ENCODE data around the gene RBM4.
A peak's percentile ranks its signal among the peaks of the same experiment; 100 is the strongest.
"Not testable (repeated sequence)": the region's sequence is repeated elsewhere in the genome, so short reads cannot be mapped to it uniquely, and the experiment has no call there.

The RBM4 gene

DNA sequence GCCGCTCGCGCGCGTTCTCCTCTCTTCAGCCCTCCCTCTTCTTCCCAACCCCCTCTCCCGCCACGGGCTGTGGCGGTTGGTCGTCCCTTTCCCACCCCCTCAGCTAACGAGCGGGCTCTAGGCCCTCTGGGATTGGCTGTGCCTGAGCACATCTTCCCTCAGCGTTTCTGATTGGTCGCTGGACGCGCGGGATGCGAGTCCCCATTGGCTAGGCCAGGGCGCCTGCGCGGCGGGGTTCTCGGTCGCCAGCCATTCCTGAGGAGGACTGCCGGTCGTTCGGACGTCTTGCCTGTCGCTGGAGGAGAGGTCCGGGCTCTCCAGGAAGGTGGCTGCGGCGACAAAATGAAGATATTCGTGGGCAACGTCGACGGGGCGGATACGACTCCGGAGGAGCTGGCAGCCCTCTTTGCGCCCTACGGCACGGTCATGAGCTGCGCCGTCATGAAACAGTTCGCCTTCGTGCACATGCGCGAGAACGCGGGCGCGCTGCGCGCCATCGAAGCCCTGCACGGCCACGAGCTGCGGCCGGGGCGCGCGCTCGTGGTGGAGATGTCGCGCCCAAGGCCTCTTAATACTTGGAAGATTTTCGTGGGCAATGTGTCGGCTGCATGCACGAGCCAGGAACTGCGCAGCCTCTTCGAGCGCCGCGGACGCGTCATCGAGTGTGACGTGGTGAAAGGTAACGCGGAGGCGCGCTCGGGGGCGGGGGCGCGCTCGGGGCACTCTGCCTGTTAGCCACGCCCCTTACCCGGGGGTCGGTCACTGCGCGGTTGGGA lies 21.9 kb upstream of the RBM4 start, which contains the start of gene RBM14:
Gene RBM14, plus strand, starts transcription at position 252 of the 776 bp plus-strand sequence. Its CDS starts 91 bp downstream, at position 343.
- peak; percentile 93 to 98 for DNase-seq (ENCODE audit: low read depth in 2 of 2)

DNA sequence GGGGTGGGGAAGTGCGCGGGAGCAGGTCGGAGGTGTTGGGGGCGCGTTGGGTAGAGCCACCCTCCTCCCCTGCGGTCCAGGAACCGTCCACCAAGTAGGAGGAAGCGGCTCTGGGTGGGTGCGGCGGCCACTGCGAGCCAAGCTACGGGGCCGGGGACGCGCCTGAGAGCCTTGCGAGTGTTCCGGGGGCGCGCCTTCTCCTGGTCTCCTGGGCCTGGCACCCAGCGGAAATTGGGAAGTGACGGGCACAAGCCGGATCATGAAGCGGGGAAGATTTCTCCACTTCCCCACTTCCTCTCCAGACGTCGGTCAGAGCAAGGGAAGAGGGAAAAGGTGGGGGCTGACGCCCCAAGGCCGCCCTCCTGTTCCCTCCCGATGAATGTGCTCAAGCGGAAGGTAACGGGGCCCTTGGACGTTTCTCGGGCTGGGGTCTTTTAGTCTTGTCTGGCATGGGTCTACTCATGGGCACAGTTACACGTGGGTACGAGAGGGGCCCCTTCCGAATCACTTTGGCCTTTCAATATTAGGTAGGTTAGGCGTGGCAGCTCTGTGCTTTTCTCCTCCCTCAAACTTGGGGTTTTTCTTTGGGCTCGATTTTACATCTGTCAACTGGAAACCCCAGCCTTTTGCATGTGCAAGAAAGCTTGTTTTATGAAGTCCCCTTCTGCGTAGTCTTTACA lies 21.2 kb upstream of the RBM4 start:
- no peak for DNase-seq (ENCODE audit: low read depth in 2 of 2)

DNA sequence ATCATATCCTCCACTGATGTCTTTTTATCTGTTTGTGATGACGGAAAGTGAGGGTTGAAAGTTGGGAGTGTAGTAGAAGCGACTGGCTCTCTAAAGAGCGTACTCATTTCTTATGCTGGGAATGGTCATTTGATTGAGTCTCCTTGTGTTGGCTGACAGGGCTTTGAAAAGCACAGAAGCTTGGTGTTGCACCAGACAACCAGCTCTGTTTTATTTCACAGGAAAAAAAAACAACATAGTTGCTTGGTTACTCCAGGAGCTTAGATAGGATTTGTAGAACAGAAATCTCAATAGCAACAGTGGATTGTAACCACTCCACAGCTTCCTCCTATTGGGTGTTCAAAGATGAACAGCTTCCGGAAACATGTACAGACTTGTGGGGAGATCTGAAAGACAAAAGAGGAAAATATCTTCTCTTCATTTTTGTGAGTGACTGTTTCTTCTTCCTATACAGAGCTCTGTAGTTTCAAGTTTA lies 19.4 kb upstream of the RBM4 start:
- no peak for DNase-seq (ENCODE audit: low read depth in 2 of 2)

DNA sequence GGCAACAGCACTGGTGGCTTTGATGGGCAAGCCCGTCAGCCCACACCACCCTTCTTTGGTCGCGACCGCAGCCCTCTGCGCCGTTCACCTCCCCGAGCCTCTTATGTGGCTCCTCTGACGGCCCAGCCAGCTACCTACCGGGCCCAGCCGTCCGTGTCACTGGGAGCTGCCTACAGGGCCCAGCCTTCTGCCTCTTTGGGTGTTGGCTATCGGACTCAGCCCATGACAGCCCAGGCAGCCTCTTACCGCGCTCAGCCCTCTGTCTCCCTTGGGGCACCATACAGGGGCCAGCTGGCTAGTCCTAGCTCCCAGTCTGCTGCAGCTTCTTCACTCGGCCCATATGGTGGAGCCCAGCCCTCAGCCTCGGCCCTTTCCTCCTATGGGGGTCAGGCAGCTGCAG lies 14.1 kb upstream of the RBM4 start:
- no peak for DNase-seq (ENCODE audit: low read depth in 2 of 2)

DNA sequence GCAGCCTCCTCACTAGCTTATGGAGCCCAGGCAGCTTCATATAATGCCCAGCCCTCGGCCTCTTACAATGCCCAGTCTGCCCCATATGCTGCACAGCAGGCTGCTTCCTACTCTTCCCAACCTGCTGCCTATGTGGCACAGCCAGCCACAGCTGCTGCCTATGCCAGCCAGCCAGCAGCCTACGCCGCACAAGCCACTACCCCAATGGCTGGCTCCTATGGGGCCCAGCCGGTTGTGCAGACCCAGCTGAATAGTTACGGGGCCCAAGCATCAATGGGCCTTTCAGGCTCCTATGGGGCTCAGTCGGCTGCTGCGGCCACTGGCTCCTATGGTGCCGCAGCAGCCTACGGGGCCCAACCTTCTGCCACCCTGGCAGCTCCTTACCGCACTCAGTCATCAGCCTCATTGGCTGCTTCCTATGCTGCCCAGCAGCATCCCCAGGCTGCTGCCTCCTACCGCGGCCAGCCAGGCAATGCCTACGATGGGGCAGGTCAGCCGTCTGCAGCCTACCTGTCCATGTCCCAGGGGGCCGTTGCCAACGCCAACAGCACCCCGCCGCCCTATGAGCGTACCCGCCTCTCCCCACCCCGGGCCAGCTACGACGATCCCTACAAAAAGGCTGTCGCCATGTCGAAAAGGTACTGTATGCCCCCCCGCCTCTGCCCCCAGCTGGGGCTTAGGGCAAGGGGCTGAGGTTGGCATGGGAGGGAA lies 13.3 kb upstream of the RBM4 start:
- DNase-seq (ENCODE audit: low read depth in 2 of 2), result no peak

DNA sequence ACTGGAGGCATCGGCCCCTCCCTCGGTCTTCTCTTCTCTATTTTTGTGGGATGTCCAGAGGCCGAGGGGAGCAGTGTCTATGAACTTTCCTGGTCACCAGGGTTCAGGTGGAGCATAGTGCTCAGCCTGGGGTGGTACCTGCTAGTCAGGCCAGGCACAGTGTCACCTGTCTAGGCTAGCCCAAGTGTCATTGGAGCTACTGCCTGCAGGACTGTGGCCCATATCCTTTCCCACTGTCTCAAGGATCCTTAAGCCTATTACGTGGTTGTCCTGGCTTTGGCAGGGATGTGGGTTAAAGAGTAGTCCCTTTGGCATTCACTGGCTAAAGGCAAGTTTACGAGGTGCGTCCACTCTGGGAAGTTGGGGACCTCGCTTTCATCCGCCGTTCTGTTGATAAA lies 12.8 kb upstream of the RBM4 start:
- DNase-seq (ENCODE audit: low read depth in 2 of 2), result no peak

DNA sequence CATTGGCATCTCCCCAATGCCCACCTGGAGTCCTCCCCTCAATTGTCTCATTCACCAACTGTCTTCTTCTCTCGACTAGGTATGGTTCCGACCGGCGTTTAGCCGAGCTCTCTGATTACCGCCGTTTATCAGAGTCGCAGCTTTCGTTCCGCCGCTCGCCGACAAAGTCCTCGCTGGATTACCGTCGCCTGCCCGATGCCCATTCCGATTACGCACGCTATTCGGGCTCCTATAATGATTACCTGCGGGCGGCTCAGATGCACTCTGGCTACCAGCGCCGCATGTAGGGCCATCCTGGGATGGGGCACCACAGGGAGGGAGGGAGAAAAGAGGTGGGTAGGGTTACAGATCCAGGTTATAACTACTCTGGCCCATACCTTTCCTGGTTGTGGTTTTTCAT lies 12.1 kb upstream of the RBM4 start:
- no peak for DNase-seq (ENCODE audit: low read depth in 2 of 2)

DNA sequence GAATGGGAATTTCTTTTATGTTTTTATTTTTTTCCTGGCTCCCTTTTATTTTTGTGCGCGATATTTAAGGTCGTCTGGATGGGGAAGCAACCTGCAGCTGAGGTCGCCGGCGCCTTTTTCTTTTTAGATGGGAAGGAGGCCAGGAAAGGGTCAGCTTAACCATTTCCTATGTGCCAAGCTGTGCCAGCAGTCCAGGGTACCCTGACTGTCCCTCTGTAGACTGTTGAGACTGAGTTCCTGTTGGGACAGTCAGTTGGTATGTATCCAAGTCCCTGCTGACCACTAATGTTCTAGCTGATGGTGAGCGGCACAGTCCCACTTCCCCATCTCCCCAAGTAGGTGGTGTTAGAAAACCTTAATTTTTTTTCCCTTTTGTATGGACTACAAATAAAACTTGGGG lies 11.6 kb upstream of the RBM4 start:
- no peak for DNase-seq (ENCODE audit: low read depth in 2 of 2)

DNA sequence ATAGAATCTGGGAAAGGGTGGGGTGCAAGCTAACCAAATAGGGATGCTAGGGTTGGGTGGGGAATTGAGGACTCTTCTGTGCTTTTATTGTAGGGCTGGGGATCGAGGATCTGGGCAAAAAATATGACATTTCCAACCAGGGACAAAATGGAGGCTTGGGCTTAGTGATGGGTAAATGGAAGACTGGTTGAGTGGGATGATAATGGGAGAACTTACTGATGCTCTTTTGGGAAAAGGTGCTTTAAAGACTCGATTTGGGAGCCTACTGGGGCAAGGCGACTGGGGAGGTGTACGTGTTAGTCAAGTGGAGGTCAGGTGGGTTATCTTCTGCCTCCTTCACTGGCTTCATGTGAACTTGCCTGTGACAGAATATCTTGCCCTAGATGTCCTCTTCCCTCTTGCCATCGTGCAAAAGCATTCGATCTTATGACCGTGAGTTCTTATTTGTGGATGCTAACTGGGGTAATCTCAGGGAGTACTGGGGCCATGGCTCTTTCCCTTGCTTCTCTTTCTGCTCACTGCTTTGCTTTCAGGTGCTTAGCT lies 10.4 kb upstream of the RBM4 start:
- DNase-seq (ENCODE audit: low read depth in 2 of 2), result no peak

DNA sequence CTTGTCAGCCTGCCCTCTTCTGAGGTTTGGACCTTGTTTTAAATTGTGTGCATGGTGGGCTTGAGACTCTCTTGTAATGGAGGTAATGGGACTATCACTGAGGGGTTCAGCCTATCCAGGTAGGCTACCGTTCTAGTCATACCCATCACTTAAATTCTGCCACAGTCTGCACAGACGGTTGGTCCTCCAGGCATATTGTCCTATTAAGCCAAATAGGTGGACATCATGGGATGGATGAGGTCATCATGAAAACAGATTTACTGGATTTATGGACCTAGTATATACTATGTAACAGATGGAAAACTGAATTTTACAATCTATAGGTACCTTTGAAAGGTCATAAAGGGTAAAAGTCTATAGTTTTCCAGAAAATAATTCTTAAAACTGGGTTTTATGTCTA lies 9.1 kb upstream of the RBM4 start:
- no peak for DNase-seq (ENCODE audit: low read depth in 2 of 2)

DNA sequence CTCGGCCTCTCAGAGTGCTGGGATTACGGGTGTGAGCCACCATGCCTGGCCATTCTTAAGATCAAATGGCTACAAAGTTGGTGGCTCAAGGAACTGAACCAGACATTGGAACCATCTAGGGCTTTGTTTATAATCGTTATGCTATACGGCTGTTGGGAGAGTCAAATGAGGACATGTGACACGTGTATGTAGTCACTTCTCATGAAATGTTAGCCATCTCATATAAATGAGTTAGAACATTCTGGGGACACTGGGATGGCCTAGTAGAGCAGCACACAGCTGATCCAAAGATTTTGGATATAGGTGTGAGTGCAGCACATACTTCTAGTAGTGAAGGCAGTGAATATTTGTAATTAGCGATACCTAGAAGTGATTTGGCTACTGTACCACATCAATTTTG lies 6.6 kb upstream of the RBM4 start:
- DNase-seq (ENCODE audit: low read depth in 2 of 2), result no peak

DNA sequence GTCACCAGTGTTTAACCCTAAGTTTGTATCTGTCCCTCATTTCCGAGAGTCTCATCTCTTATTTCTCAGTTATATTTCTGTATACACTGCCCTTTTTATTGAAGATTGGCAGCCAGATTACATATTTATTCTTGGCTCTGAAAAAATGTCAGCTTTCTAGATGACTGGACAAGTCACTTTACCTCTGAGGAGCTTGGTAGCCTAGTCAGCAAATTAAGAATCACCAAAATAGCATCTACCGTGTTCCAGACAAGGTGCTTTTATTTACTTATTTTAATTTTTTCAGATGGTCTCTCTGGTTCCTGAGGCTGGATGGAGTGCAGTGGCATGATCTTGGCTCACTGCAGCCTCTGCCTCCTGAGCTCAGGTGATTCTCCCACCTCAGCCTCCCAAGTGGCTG lies 5.6 kb upstream of the RBM4 start:
- no peak for DNase-seq (ENCODE audit: low read depth in 2 of 2)

DNA sequence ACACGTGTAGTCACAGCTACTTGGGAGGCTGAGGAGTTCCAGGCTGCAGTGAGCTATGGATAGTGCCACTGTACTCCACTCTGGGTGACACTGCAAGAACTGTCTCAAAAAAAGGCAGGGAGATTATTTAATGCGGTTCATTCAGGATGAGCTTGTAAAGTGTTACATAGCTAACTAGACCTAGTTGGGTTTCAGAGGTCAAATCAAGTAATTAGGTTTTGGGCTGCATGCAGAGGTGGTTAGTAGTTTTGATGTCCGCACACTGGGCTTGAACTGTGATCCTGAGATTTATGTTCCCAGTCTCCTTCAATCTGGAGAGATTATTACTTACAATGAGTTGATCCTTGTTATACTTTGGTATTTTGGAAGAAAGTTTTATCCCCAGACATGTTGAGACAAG lies 2.1 kb upstream of the RBM4 start:
- DNase-seq (ENCODE audit: low read depth in 2 of 2), result no peak

DNA sequence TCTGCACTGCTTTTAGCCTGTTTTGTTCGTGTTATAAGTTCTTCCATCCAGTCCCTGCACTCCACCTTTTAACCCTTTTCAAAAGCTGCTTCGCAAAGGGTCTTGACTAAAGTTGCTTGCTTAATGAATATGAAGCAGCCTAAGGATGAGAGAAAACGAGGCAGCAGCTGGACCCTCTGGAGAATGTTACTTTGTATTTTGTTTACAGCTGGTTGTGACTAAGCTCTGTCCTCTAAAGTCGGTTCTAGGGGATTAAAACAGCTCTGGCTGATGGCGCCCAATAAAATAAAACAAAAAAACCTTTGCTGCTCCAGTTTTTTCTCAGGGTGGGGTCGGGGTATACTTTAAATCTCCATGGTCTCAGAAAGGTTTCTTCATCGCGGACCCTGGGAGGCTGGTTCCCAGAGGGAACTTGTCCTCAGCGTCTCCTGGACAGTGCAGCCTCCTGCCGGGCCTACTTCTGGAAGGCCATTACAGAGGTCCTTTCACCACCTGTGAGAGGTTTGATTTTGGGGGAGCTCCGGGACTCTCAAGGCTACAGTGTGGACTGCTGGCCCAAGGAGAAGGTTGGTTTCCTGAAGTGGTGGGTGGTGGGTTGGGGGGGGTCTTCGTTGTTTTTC lies 836 bp upstream of the RBM4 start:
- DNase-seq (ENCODE audit: low read depth in 2 of 2), result no peak

DNA sequence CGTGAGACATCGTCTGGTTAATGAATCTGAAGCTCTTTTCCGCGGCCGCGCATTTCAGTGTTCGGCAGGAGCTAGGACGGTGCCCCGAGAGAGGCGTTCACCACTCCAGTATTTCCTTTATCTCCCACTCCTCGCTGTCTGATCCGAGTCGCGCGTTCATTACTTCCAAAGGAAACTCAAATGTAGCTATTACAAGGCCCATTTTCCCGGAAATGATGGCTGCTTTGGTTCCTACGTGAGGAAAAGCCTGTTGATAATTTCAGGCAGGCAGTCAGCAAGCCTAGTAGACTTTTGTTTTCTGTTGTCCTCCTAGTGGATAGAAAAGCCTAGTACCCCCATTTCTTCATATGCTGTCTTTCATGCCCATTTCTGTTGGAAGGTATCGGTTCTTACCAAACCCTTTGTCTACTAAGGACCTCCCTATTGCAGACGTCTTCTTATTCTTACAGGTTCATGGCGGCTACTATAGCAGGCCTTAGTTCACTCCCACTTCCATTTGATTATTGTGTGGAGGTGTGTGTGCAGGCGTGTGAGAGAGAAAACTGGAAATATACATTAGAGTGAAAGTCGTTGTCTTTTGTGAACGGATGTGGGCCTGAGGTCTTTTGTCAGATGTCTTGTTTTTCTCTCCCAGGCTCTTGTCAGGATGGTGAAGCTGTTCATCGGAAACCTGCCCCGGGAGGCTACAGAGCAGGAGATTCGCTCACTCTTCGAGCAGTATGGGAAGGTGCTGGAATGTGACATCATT lies 737 bp downstream of the RBM4 start:
- no peak for DNase-seq (ENCODE audit: low read depth in 2 of 2)

DNA sequence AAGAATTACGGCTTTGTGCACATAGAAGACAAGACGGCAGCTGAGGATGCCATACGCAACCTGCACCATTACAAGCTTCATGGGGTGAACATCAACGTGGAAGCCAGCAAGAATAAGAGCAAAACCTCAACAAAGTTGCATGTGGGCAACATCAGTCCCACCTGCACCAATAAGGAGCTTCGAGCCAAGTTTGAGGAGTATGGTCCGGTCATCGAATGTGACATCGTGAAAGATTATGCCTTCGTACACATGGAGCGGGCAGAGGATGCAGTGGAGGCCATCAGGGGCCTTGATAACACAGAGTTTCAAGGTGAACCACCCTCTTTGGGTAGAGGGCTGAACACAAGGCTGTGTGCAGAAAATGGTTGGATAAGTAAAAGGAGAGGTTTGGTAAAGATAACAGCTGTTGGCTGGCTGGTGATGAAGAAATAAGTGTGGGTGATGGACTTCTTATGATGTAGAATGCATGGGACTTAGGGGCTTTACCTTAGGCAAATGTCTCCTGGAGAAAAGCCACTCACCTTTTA lies 1.4 kb downstream of the RBM4 start:
- not testable (repeated sequence) for DNase-seq (ENCODE audit: low read depth in 2 of 2)

DNA sequence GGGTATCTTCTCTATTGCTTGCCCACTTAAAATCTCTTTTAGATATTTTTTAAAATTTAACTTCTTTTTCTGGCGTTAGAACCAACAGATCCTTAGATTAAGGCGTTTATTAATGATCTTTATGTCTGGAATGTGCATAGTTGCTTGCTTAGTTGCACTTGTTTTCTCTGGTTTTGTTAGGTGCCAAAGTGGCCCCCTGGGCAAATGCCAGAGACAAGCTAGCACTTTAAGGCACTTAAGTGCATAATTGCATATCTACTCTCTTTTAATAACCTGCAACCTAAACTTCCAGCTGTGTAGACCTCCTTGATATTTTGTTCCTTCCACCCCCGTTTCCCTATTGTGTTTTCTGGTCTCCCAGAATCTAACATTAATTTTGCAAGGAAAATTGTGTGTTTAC lies 3.3 kb downstream of the RBM4 start:
- DNase-seq (ENCODE audit: low read depth in 2 of 2), result no peak

DNA sequence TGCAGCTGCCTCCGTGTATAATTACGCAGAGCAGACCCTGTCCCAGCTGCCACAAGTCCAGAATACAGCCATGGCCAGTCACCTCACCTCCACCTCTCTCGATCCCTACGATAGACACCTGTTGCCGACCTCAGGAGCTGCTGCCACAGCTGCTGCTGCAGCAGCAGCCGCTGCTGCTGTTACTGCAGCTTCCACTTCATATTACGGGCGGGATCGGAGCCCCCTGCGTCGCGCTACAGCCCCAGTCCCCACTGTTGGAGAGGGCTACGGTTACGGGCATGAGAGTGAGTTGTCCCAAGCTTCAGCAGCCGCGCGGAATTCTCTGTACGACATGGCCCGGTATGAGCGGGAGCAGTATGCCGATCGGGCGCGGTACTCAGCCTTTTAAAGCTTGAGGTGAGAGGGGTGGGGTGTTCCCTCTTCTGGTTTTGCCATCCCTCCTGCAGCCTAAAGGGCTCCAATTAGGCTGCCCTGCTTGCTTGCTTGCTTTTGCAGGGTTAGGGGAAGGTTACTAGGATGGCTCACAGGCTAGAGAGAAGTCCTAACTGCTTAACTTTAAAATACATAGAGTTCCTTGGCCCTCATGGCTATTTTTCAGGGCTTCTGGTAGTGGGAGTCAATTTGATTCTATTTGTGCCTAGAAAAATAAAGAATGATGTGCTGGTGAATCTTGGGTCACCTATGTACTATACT lies 5.4 kb downstream of the RBM4 start:
- no peak for DNase-seq (ENCODE audit: low read depth in 2 of 2)

DNA sequence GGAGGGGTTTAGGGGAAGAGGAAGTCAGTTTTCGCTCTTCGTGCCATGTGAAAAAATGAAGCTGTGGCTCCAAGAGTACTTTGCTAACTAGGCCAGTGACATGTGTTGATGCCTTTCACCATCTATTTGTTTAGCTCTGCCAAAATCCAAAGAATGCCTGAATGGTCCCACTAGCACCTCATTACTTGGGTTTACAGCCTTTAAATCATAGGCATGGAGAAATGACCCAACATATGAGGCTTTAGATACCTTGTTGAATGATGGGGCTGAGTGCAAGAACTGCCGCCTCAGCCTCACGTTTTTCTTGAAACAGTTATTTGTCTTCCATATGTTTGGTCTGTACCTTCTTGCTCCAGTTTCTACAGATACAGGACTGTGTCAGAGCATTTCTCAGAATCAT lies 8.3 kb downstream of the RBM4 start:
- DNase-seq (ENCODE audit: low read depth in 2 of 2), result no peak

DNA sequence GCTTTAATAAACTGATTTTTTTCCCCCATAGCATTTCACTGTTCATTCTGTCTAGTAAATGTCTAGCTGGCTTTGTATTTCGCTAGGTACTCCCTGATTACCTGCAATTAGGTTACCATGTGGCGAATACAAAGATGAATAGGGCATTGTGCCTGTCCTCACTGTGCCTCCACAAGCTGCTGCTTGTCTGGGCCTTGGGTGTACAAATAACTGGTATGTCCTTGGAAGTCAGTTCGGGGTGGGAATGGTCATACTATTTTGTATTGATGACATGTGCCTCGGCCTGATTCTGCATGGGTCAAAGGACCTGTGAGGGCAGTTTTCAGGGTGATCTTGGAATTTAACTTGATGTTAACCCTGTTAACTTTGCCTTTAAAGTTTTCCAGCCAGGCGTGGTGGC lies 11.4 kb downstream of the RBM4 start:
- no peak for DNase-seq (ENCODE audit: low read depth in 2 of 2)
